ENCODE data around the gene C6orf141. TPM values are rescaled to one million over a fixed set of nuclear protein-coding genes. Genes with fewer than 3 reads are reported as not detected.

C6orf141 gene
- total RNA-seq, 2 donors from 2014 or later: not detected

GRCh38 chr6:49548613-49549304 is 1.7 kb upstream of the C6orf141 start:
- no peak for ATAC-seq
- H3K4me1 Mint-ChIP-seq (ENCODE audit: low read depth in 2 of 2): peaks cover 14 to 15% of the 10 kb centered on the region in 2 donors
- H3K9me3 Mint-ChIP-seq: no peaks in the 10 kb centered on the region
- H3K27ac Mint-ChIP-seq: no peak overlapping the region
- no peak overlapping the region for H3K4me3 Mint-ChIP-seq
- no peak for DNase-seq (ENCODE audit: low spot score)
- no peaks in the 10 kb centered on the region for H3K36me3 Mint-ChIP-seq
- peaks cover 12 to 16% of the 10 kb centered on the region in 2 donors for H3K27me3 Mint-ChIP-seq

- peaks cover 14 to 15% of the 10 kb centered on the region in 2 donors for H3K4me1 Mint-ChIP-seq (ENCODE audit: low read depth in 2 of 2)
- peak overlapping the region; percentile 63 for H3K4me3 Mint-ChIP-seq
- peaks cover 12 to 16% of the 10 kb centered on the region in 2 donors for H3K27me3 Mint-ChIP-seq
- no peak for DNase-seq (ENCODE audit: low spot score)
- ATAC-seq: no peak
- H3K36me3 Mint-ChIP-seq: no peaks in the 10 kb centered on the region
- H3K27ac Mint-ChIP-seq: no peak overlapping the region
- H3K9me3 Mint-ChIP-seq: no peaks in the 10 kb centered on the region
Observed at GRCh38 chr6:49549691-49550491, 577 bp upstream of the C6orf141 start.

GRCh38 chr6:49551078-49551865 is 804 bp downstream of the C6orf141 start:
- no peak overlapping the region for H3K27ac Mint-ChIP-seq
- no peaks in the 10 kb centered on the region for H3K36me3 Mint-ChIP-seq
- peaks cover 14 to 15% of the 10 kb centered on the region in 2 donors for H3K4me1 Mint-ChIP-seq (ENCODE audit: low read depth in 2 of 2)
- DNase-seq (ENCODE audit: low spot score): no peak
- no peaks in the 10 kb centered on the region for H3K9me3 Mint-ChIP-seq
- H3K4me3 Mint-ChIP-seq: peak overlapping the region; percentile 41
- peaks cover 12 to 16% of the 10 kb centered on the region in 2 donors for H3K27me3 Mint-ChIP-seq
- ATAC-seq: peak in 1 of 2 donors; percentile 56

- Mint-ChIP-seq H3K27ac (no peak overlapping the region), H3K27me3 (peaks cover 12 to 16% of the 10 kb centered on the region in 2 donors), H3K9me3 (no peaks in the 10 kb centered on the region), H3K4me3 (peak overlapping the region; percentile 41), H3K4me1 (ENCODE audit: low read depth in 2 of 2) (peaks cover 14 to 15% of the 10 kb centered on the region in 2 donors), H3K36me3 (no peaks in the 10 kb centered on the region)
- ATAC-seq (no peak), DNase-seq (ENCODE audit: low spot score) (no peak)
Observed at GRCh38 chr6:49551866-49552129, 1.3 kb downstream of the C6orf141 start.

GRCh38 chr6:49552596-49552995 is 2.1 kb downstream of the C6orf141 start:
- Mint-ChIP-seq H3K9me3 (no peaks in the 10 kb centered on the region), H3K4me1 (ENCODE audit: low read depth in 2 of 2) (peaks cover 14 to 15% of the 10 kb centered on the region in 2 donors), H3K4me3 (no peak overlapping the region)

GRCh38 chr6:49553384-49553783 is 2.9 kb downstream of the C6orf141 start:
- no peak overlapping the region for H3K27ac Mint-ChIP-seq
- H3K9me3 Mint-ChIP-seq: no peaks in the 10 kb centered on the region
- H3K4me1 Mint-ChIP-seq (ENCODE audit: low read depth in 2 of 2): peaks cover 14 to 15% of the 10 kb centered on the region in 2 donors
- ATAC-seq (no peak), DNase-seq (ENCODE audit: low spot score) (no peak)
- H3K4me3 Mint-ChIP-seq: no peak overlapping the region
- no peaks in the 10 kb centered on the region for H3K36me3 Mint-ChIP-seq
- H3K27me3 Mint-ChIP-seq: peaks cover 12 to 16% of the 10 kb centered on the region in 2 donors

More at GRCh38 chr6:49552596-49552995, 2.1 kb downstream of the C6orf141 start:
- Mint-ChIP-seq H3K27ac (no peak overlapping the region), H3K36me3 (no peaks in the 10 kb centered on the region), H3K27me3 (peaks cover 12 to 16% of the 10 kb centered on the region in 2 donors)
- no peak for DNase-seq (ENCODE audit: low spot score)
- ATAC-seq: no peak

GRCh38 chr6:49555951-49556350 is 5.5 kb downstream of the C6orf141 start:
- no peak overlapping the region for H3K27ac Mint-ChIP-seq
- no peaks in the 10 kb centered on the region for H3K9me3 Mint-ChIP-seq
- H3K4me1 Mint-ChIP-seq (ENCODE audit: low read depth in 2 of 2): peaks cover 8 to 9% of the 10 kb centered on the region in 2 donors
- H3K36me3 Mint-ChIP-seq: no peaks in the 10 kb centered on the region
- H3K27me3 Mint-ChIP-seq: peaks cover 5 to 8% of the 10 kb centered on the region in 2 donors
- ATAC-seq (no peak), DNase-seq (ENCODE audit: low spot score) (no peak)
- no peak overlapping the region for H3K4me3 Mint-ChIP-seq

GRCh38 chr6:49556429-49556837 is 6.0 kb downstream of the C6orf141 start:
- Mint-ChIP-seq H3K4me3 (no peak overlapping the region), H3K36me3 (no peaks in the 10 kb centered on the region), H3K27me3 (peaks cover 5 to 7% of the 10 kb centered on the region in 2 donors), H3K9me3 (no peaks in the 10 kb centered on the region), H3K27ac (no peak overlapping the region), H3K4me1 (ENCODE audit: low read depth in 2 of 2) (peaks cover 3 to 6% of the 10 kb centered on the region in 2 donors)
- no peak for DNase-seq (ENCODE audit: low spot score)
- no peak for ATAC-seq

GRCh38 chr6:49557177-49557576 is 6.7 kb downstream of the C6orf141 start:
- no peaks in the 10 kb centered on the region for H3K36me3 Mint-ChIP-seq
- H3K27ac Mint-ChIP-seq: no peak overlapping the region
- no peaks in the 10 kb centered on the region for H3K9me3 Mint-ChIP-seq
- H3K4me1 Mint-ChIP-seq (ENCODE audit: low read depth in 2 of 2): no peaks in the 10 kb centered on the region
- ATAC-seq: no peak
- no peak overlapping the region for H3K4me3 Mint-ChIP-seq
- DNase-seq (ENCODE audit: low spot score): no peak
- no peaks in the 10 kb centered on the region for H3K27me3 Mint-ChIP-seq

GRCh38 chr6:49558238-49558637 is 7.8 kb downstream of the C6orf141 start:
- H3K27me3 Mint-ChIP-seq: no peaks in the 10 kb centered on the region
- H3K9me3 Mint-ChIP-seq: no peaks in the 10 kb centered on the region
- H3K4me1 Mint-ChIP-seq (ENCODE audit: low read depth in 2 of 2): no peaks in the 10 kb centered on the region
- H3K4me3 Mint-ChIP-seq: no peak overlapping the region
- DNase-seq (ENCODE audit: low spot score) (no peak), ATAC-seq (no peak)
- no peak overlapping the region for H3K27ac Mint-ChIP-seq
- no peaks in the 10 kb centered on the region for H3K36me3 Mint-ChIP-seq

GRCh38 chr6:49563006-49563886 is 12.8 kb downstream of the C6orf141 start:
- H3K27me3 Mint-ChIP-seq: no peaks in the 10 kb centered on the region
- H3K4me3 Mint-ChIP-seq: no peak overlapping the region
- ATAC-seq (no peak), DNase-seq (ENCODE audit: low spot score) (no peak)
- no peaks in the 10 kb centered on the region for H3K9me3 Mint-ChIP-seq
- H3K4me1 Mint-ChIP-seq (ENCODE audit: low read depth in 2 of 2): no peaks in the 10 kb centered on the region
- H3K36me3 Mint-ChIP-seq: no peaks in the 10 kb centered on the region
- H3K27ac Mint-ChIP-seq: no peak overlapping the region

- ATAC-seq (no peak), DNase-seq (ENCODE audit: low spot score) (no peak)
- Mint-ChIP-seq H3K27ac (no peak overlapping the region), H3K36me3 (no peaks in the 10 kb centered on the region), H3K4me3 (no peak overlapping the region), H3K4me1 (ENCODE audit: low read depth in 2 of 2) (no peaks in the 10 kb centered on the region), H3K27me3 (no peaks in the 10 kb centered on the region), H3K9me3 (no peaks in the 10 kb centered on the region)
Observed at GRCh38 chr6:49564552-49564951, 14.1 kb downstream of the C6orf141 start.

- H3K27ac Mint-ChIP-seq: no peak overlapping the region
- no peaks in the 10 kb centered on the region for H3K27me3 Mint-ChIP-seq
- no peak overlapping the region for H3K4me3 Mint-ChIP-seq
- no peak for ATAC-seq
- no peaks in the 10 kb centered on the region for H3K4me1 Mint-ChIP-seq (ENCODE audit: low read depth in 2 of 2)
- DNase-seq (ENCODE audit: low spot score): no peak
- no peaks in the 10 kb centered on the region for H3K36me3 Mint-ChIP-seq
- H3K9me3 Mint-ChIP-seq: no peaks in the 10 kb centered on the region
Observed at GRCh38 chr6:49565261-49565660, 14.8 kb downstream of the C6orf141 start.
